Kidney (tissue), 14 donors: ENCODE data around the gene HYKK. TPM values are rescaled to one million over a fixed set of nuclear protein-coding genes. Genes with fewer than 3 reads are reported as not detected.
"Not testable (repeated sequence)": the region's sequence is repeated elsewhere in the genome, so short reads cannot be mapped to it uniquely, and the experiment has no call there.

Experiments
- DNase-seq, 5 donors: peaks; one replicate each; pipeline ENCODE4 v3.0.0-alpha.2; 2013 to 2020
- FAIRE-seq: peaks from 2 replicates; lab custom pipeline; 2012; peaks lifted over from hg19 to GRCh38; lab: Jason Lieb, UNC
- H3K27ac ChIP-seq, 2 donors: one replicate each; pipeline ENCODE4 v1.7.0; 2013; ENCODE audit warnings: low read depth in 2 of 2, low read length in 2 of 2, inconsistent platforms in 1 of 2
- H3K27me3 ChIP-seq: one replicate; pipeline ENCODE4 v1.7.1; 2013; ENCODE audit warnings: low read length, inconsistent platforms; ENCODE audit not compliant: control insufficient read depth, insufficient read depth
- H3K36me3 ChIP-seq, 3 donors: one replicate each; pipeline versions ENCODE4 v1.7.0 to v1.7.1; 2013; ENCODE audit warnings: low read length in 3 of 3, control low read depth in 1 of 3, inconsistent platforms in 1 of 3; ENCODE audit not compliant: insufficient read depth in 3 of 3, control insufficient read depth in 2 of 3
- H3K4me1 ChIP-seq, 3 donors: one replicate each; pipeline versions ENCODE4 v1.7.0 to v1.7.1; 2013; ENCODE audit warnings: low read length in 3 of 3, inconsistent platforms in 1 of 3, low read depth in 1 of 3; ENCODE audit not compliant: control insufficient read depth in 2 of 3, insufficient read depth in 2 of 3
- H3K4me3 ChIP-seq, 3 donors: one replicate each; pipeline versions ENCODE4 v1.7.0 to v1.8.1; 2013; ENCODE audit warnings: low read length in 3 of 3, control low read depth in 1 of 3, inconsistent platforms in 1 of 3
- H3K9ac ChIP-seq, 3 donors: one replicate each; pipeline versions ENCODE4 v1.7.0 to v1.7.1; 2013; ENCODE audit warnings: low read length in 3 of 3, control low read depth in 1 of 3, inconsistent platforms in 1 of 3
- H3K9me3 ChIP-seq, 3 donors: one replicate each; pipeline versions ENCODE4 v1.7.0 to v1.7.1; 2013; ENCODE audit warnings: low read length in 3 of 3, control low read depth in 1 of 3, inconsistent platforms in 1 of 3; ENCODE audit not compliant: control insufficient read depth in 2 of 3, insufficient read depth in 1 of 3
- intact Hi-C: fragments of 100-400 bp; cut with DNase I; formaldehyde crosslinking; loops from one replicate; pipeline ENCODE4 v1.11.1; 2022
- polyA plus RNA-seq: library from polyadenylated mRNA; stranded (reverse); fragments of 350-450 nt; fragmentation: Illumina TruSeq; extraction: RNeasy Lipid Tissue Mini Kit (QIAGEN cat#74804); gene quantifications from one replicate; pipeline ENCODE4 v1.2.3, GENCODE V29; 2014; ENCODE audit warnings: low read depth, low replicate concordance; ENCODE audit not compliant: insufficient read depth
- total RNA-seq: library from RNA; stranded (reverse); fragmentation: NEBNext Ultra II Directional; extraction: Animal tissue kit (Norgen Biotek cat#: 25700); gene quantifications from one replicate; pipeline ENCODE4 v1.2.1, GENCODE V29; 2021
- TF ChIP-seq, protein P1 (sequence below): IDR thresholded peaks from 3 replicates; pipeline ENCODE4 v1.5.1; 2012; ENCODE audit warnings: mild to moderate bottlenecking, moderate library complexity, borderline replicate concordance; ENCODE audit not compliant: insufficient read depth; ENCODE audit errors: extremely low read depth
- donor health status: control.
- donor health status: control.
- donor health status: control.
- donor health status: control.
- donor health status: control.
- donor health status: DM: yes; HTN: yes; CAD: no.
- donor health status: Normal renal cell carcinoma (clear cell type).

HYKK gene
- total and polyA plus RNA-seq, 2 donors from 2014 or later, result 5.8 to 14.3 TPM

DNA sequence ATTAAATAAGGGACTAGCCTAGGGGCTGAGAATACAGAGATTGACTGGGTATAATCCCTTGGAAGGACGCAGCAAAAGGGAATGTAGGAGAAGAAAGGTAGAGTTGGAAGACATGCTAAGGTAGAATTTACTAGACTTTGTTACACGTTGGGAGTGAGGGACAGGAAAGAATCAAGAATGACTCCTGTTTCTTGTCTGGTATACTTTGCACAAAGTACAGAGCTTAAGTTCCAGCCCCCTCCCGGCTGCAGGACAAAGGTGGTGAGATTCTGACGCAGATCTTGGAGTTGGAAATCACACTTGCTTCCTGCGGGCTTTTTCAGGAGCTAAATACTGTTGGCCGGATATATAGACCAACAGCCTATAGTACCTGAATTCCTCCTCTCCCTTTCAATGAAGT lies 895 bp downstream of the HYKK start:
- Histone ChIP-seq H3K4me1 (peaks cover 0 to 8% (median 0%) of the 10 kb centered on the region in 3 donors), H3K9me3 (no peaks in the 10 kb centered on the region), H3K9ac (peak overlapping the region in 2 of 3 donors; percentile 17 to 64), H3K4me3 (peak overlapping the region; percentile 65 to 88 (median 84)), H3K27me3 (no peaks in the 10 kb centered on the region), H3K27ac (peak overlapping the region in 1 of 2 donors; percentile 40), H3K36me3 (no peaks in the 10 kb centered on the region)
- FAIRE-seq (no peak), DNase-seq (peak in 2 of 5 donors; percentile 14)
- TF ChIP-seq, protein P1, sequence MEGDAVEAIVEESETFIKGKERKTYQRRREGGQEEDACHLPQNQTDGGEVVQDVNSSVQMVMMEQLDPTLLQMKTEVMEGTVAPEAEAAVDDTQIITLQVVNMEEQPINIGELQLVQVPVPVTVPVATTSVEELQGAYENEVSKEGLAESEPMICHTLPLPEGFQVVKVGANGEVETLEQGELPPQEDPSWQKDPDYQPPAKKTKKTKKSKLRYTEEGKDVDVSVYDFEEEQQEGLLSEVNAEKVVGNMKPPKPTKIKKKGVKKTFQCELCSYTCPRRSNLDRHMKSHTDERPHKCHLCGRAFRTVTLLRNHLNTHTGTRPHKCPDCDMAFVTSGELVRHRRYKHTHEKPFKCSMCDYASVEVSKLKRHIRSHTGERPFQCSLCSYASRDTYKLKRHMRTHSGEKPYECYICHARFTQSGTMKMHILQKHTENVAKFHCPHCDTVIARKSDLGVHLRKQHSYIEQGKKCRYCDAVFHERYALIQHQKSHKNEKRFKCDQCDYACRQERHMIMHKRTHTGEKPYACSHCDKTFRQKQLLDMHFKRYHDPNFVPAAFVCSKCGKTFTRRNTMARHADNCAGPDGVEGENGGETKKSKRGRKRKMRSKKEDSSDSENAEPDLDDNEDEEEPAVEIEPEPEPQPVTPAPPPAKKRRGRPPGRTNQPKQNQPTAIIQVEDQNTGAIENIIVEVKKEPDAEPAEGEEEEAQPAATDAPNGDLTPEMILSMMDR, result no peak
- intact Hi-C loops, result no loop called here

DNA sequence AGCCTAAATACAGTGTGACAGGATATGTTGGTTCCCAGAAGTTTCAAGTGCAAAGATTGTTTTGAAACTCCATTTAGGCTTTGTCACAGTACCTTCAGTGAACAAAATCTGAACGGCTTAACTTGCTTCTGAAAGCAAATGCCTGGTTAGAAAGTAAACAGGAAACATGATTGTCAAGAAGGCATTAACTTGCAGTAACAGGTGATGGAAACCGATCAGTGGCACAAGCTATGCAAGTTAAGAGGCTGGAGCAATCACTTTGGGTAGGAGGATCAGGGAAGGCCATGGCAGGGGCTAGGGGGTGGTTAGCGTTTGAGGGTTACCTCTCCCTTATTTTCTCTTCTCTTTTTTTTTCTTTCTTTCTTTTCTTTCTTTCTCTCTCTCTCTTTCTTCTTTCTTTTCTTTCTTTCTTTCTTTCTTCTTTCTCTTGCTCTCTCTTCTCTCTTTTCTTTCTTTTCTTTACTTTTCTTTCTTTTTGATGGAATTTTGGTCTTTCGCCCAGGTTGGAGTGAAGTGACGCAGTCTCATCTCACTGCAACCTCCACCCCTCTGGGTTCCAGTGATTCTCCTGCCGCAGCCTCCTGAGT lies 2.4 kb downstream of the HYKK start:
- no peak for FAIRE-seq
- Histone ChIP-seq H3K9ac (no peak overlapping the region), H3K36me3 (peaks cover 0 to 3% (median 0%) of the 10 kb centered on the region in 3 donors), H3K9me3 (no peaks in the 10 kb centered on the region), H3K4me1 (peaks cover 0 to 8% (median 0%) of the 10 kb centered on the region in 3 donors), H3K27ac (no peak overlapping the region), H3K27me3 (no peaks in the 10 kb centered on the region), H3K4me3 (no peak overlapping the region)
- DNase-seq, result no peak
- intact Hi-C loops, result no loop called here
- TF ChIP-seq, protein P1, result no peak

DNA sequence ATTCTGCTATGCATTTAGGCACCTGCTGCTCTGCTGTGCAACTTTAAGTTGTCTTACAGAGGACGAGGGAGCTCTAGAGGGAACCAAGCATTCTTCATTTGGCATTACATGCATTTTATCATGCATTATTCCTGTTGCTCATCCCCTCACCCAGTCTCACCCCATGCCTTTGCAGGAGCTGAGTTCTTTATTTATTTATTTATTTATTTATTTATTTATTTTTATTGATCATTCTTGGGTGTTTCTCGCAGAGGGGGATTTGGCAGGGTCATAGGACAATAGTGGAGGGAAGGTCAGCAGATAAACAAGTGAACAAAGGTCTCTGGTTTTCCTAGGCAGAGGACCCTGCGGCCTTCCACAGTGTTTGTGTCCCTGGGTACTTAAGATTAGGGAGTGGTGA lies 12.7 kb downstream of the HYKK start:
- H3K4me3 ChIP-seq, H3K27me3 ChIP-seq, H3K4me1 ChIP-seq, DNase-seq, intact Hi-C loops, H3K27ac ChIP-seq, H3K9ac ChIP-seq, FAIRE-seq, H3K9me3 ChIP-seq, H3K36me3 ChIP-seq: not testable (repeated sequence)

DNA sequence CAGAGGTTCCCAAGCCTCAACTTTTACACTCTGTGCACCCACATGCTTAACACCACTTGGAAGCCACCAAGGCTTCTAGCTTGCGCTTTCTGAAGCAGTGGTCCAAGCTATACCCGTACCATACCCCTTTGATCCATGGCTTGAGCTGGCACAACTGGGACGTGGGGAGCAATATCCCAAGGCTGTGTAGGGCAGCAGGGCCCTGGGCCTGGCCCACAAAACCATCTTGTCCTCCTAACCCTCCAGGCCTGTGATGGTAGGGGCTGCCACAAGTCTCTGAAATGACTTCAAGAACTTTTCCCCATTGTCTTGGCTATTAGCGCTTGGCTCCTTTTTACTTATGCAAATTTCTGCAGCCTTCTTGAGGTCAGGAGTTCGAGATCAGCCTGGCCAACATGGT lies 16.9 kb downstream of the HYKK start:
- no peaks in the 10 kb centered on the region for H3K27me3 ChIP-seq
- FAIRE-seq (no peak), DNase-seq (no peak)
- H3K9ac ChIP-seq, result no peak overlapping the region
- H3K36me3 ChIP-seq, result peaks cover 0 to 5% (median 0%) of the 10 kb centered on the region in 3 donors
- intact Hi-C loops, result no loop called here
- no peak overlapping the region for H3K27ac ChIP-seq
- no peaks in the 10 kb centered on the region for H3K9me3 ChIP-seq
- H3K4me3 ChIP-seq, result no peak overlapping the region
- no peaks in the 10 kb centered on the region for H3K4me1 ChIP-seq
- TF ChIP-seq, protein P1, result no peak
